ENCODE measurements around the gene TBC1D5.

DNA sequence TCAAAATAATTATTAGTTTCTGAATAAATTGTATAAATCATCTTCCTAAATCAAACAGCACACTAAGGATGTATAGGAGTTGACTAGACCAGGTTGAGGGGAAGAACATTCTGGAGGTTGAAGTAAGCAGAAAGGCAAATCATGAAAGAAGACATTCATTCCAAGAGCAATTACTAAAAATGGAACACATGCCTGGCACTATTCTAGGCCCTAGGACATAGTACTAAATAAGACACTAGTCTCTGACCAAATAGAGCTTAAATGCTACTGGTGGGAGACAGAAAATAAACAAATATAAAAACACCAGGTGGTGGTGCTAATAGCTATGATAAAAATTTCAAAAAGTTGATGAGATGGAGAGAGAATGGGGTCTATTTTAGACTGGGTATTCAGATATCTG, 190.1 kb downstream of the TBC1D5 start:
- TF ChIP-seq, protein P1, sequence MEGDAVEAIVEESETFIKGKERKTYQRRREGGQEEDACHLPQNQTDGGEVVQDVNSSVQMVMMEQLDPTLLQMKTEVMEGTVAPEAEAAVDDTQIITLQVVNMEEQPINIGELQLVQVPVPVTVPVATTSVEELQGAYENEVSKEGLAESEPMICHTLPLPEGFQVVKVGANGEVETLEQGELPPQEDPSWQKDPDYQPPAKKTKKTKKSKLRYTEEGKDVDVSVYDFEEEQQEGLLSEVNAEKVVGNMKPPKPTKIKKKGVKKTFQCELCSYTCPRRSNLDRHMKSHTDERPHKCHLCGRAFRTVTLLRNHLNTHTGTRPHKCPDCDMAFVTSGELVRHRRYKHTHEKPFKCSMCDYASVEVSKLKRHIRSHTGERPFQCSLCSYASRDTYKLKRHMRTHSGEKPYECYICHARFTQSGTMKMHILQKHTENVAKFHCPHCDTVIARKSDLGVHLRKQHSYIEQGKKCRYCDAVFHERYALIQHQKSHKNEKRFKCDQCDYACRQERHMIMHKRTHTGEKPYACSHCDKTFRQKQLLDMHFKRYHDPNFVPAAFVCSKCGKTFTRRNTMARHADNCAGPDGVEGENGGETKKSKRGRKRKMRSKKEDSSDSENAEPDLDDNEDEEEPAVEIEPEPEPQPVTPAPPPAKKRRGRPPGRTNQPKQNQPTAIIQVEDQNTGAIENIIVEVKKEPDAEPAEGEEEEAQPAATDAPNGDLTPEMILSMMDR (conservative IDR thresholded peaks at IDR 0.05; ENCODE audit: low read length) = peak; percentile 30; the same call in 1 of the 2 replicates
- no peak for TF ChIP-seq EZH2phosphoT487 (IDR thresholded peaks at IDR 0.05; ENCODE audit: borderline replicate concordance)

Data from Loucy (cell line).